Activated T-helper 1 cell treated with anti-CD3 and anti-CD28 coated beads, Interleukin-12 subunit alpha, Interleukin-12 subunit beta, Interleukin-2, Interleukin-4 antibody, amounts not matched to agents 30 ng/mL and 10 ng/mL and 1 ng/mL, durations not matched to agents 14 hours and 24 hours and 36 hours (primary cell): ENCODE data around the gene NOL6. TPM values are rescaled to one million over a fixed set of nuclear protein-coding genes. Genes with fewer than 3 reads are reported as not detected.
A peak's percentile ranks its signal among the peaks of the same experiment; 100 is the strongest.
"Not testable (repeated sequence)": the region's sequence is repeated elsewhere in the genome, so short reads cannot be mapped to it uniquely, and the experiment has no call there.

Source experiments
- DNase-seq: peaks from one replicate; pipeline ENCODE4 v3.0.0; 2021; ENCODE audit warnings: low spot score
- H3K27ac Mint-ChIP-seq: one replicate; pipeline ENCODE4 v1.8.0; 2021; ENCODE audit warnings: mild to moderate bottlenecking, mixed read lengths
- H3K27me3 Mint-ChIP-seq: one replicate; pipeline ENCODE4 v1.8.0; 2022; ENCODE audit warnings: mild to moderate bottlenecking, moderate library complexity, mixed read lengths; ENCODE audit not compliant: insufficient read depth
- H3K36me3 Mint-ChIP-seq: one replicate; pipeline ENCODE4 v1.8.0; 2021; ENCODE audit warnings: low read depth, mixed read lengths
- H3K4me1 Mint-ChIP-seq: one replicate; pipeline ENCODE4 v1.8.0; 2021; ENCODE audit warnings: low read depth, mixed read lengths
- H3K4me3 Mint-ChIP-seq: one replicate; pipeline ENCODE4 v1.8.0; 2021; ENCODE audit warnings: mild to moderate bottlenecking, moderate library complexity, mixed read lengths
- H3K9me3 Mint-ChIP-seq: one replicate; pipeline ENCODE4 v1.8.0; 2021; ENCODE audit warnings: mixed read lengths
- intact Hi-C: fragments of 100-400 bp; cut with micrococcal nuclease; formaldehyde crosslinking; loops from one replicate; pipeline ENCODE4 v1.15.1; 2024
- total RNA-seq: library from RNA; stranded (reverse); gene quantifications from 2 replicates; pipeline ENCODE4 v1.2.3, GENCODE V29; 2022

Gene NOL6
- total RNA-seq, 1 donor from 2014 or later = 87.3 TPM

GRCh38 chr9:33498387-33498786 is 24.7 kb upstream of the NOL6 start:
- H3K9me3 Mint-ChIP-seq = no peaks in the 10 kb centered on the region
- peaks cover 13% of the 10 kb centered on the region for H3K27me3 Mint-ChIP-seq
- intact Hi-C loops = no loop called here
- H3K27ac Mint-ChIP-seq = no peak overlapping the region
- no peaks in the 10 kb centered on the region for H3K4me1 Mint-ChIP-seq
- DNase-seq = no peak
- no peak overlapping the region for H3K4me3 Mint-ChIP-seq
- no peaks in the 10 kb centered on the region for H3K36me3 Mint-ChIP-seq

DNA sequence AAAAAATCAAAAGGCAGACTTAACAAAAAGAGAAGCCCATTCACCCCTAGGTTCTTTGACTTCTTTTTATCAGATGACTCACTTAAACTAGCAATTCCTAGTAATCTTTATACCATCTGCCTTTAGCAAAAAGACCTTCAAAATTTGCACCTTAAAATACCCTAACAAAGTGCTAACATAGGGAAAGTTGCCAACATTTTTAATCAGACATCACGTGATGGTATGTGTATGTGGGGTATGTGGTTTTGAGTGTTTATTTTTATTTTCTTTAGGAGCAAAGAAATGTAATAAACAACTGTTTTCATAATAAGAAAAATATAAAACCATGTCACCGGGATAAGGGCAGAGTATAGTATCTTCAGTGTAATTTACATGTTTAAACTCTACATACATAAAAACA is 20.1 kb upstream of the NOL6 start:
- intact Hi-C loops, H3K36me3 Mint-ChIP-seq, H3K9me3 Mint-ChIP-seq, H3K4me3 Mint-ChIP-seq, H3K27ac Mint-ChIP-seq, DNase-seq, H3K4me1 Mint-ChIP-seq: not testable (repeated sequence)
- peaks cover 13% of the 10 kb centered on the region for H3K27me3 Mint-ChIP-seq

DNA sequence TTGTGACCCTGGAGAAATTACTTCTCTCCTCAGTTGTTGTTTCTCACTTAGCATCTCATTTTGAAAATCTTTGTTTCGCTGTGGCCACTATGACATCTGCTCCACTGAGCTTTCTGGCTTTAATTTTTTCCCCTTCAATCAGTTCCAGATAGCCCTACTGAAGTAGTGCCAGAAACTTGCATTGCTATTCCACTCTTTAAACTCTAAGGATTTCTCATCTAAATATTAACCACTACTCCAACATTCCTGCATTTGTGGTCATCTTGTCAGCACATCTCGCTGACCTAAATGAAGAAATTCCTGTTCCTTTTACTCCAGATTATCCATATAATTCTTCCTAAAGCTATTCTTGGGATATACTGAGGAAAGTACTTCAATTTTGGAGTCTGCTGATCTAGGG is 15.3 kb upstream of the NOL6 start:
- no peak for DNase-seq
- H3K36me3 Mint-ChIP-seq = no peaks in the 10 kb centered on the region
- H3K4me3 Mint-ChIP-seq = no peak overlapping the region
- H3K27ac Mint-ChIP-seq = no peak overlapping the region
- no peaks in the 10 kb centered on the region for H3K9me3 Mint-ChIP-seq
- intact Hi-C loops = no loop called here
- H3K4me1 Mint-ChIP-seq = no peaks in the 10 kb centered on the region
- peaks cover 5% of the 10 kb centered on the region for H3K27me3 Mint-ChIP-seq

GRCh38 chr9:33485312-33485711 is 11.6 kb upstream of the NOL6 start:
- H3K4me1 Mint-ChIP-seq, H3K36me3 Mint-ChIP-seq, intact Hi-C loops, DNase-seq, H3K4me3 Mint-ChIP-seq, H3K27ac Mint-ChIP-seq, H3K9me3 Mint-ChIP-seq, H3K27me3 Mint-ChIP-seq: not testable (repeated sequence)

GRCh38 chr9:33480976-33481375 is 7.3 kb upstream of the NOL6 start:
- Mint-ChIP-seq H3K27me3 (no peaks in the 10 kb centered on the region), H3K4me1 (no peaks in the 10 kb centered on the region), H3K27ac (no peak overlapping the region), H3K4me3 (no peak overlapping the region), H3K9me3 (no peaks in the 10 kb centered on the region), H3K36me3 (no peaks in the 10 kb centered on the region)
- intact Hi-C loops = no loop called here
- no peak for DNase-seq

DNA sequence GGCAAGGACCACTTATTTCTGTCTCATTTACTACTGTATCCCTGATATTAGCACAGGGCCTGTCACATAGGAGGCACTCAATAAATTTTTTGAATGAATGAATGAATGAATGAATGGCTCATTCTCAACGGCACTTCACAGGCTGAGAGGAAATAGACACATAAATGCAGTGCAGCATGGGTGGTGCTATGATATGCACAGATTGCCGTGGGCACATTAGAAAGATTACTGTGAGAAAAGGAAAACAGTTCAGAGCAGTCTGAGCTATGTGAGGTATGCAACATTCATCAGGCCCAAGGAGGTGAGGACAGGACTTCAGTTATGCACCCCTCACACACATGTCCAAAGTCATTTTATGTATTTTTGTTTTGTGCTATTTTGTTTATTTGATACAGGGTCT is 6.4 kb upstream of the NOL6 start:
- DNase-seq = no peak
- Mint-ChIP-seq H3K4me1 (no peaks in the 10 kb centered on the region), H3K27me3 (no peaks in the 10 kb centered on the region), H3K4me3 (no peak overlapping the region), H3K27ac (no peak overlapping the region), H3K36me3 (no peaks in the 10 kb centered on the region), H3K9me3 (no peaks in the 10 kb centered on the region)
- intact Hi-C loops = no loop called here

GRCh38 chr9:33476503-33476902 is 2.8 kb upstream of the NOL6 start:
- Mint-ChIP-seq H3K27ac (no peak overlapping the region), H3K36me3 (peaks cover 8% of the 10 kb centered on the region), H3K9me3 (no peaks in the 10 kb centered on the region), H3K27me3 (no peaks in the 10 kb centered on the region), H3K4me3 (no peak overlapping the region), H3K4me1 (peaks cover 16% of the 10 kb centered on the region)
- DNase-seq = no peak
- intact Hi-C loops = loop anchor here (10.0 kb wide), 1 partner anchor 848 kb away; the partner anchor contains the start of genes KIF24 and NUDT2

- H3K9me3 Mint-ChIP-seq = no peaks in the 10 kb centered on the region
- peaks cover 20% of the 10 kb centered on the region for H3K4me1 Mint-ChIP-seq
- H3K27ac Mint-ChIP-seq = no peak overlapping the region
- no peaks in the 10 kb centered on the region for H3K27me3 Mint-ChIP-seq
- intact Hi-C loops = loop anchor here (2.0 to 10.0 kb wide), 2 partner anchors 49 to 849 kb away; partner anchors contain the start of genes ANKRD18B, KIF24 and NUDT2
- peaks cover 15% of the 10 kb centered on the region for H3K36me3 Mint-ChIP-seq
- no peak for DNase-seq
- H3K4me3 Mint-ChIP-seq = no peak overlapping the region
Measured at GRCh38 chr9:33475357-33475756, 1.6 kb upstream of the NOL6 start.

DNA sequence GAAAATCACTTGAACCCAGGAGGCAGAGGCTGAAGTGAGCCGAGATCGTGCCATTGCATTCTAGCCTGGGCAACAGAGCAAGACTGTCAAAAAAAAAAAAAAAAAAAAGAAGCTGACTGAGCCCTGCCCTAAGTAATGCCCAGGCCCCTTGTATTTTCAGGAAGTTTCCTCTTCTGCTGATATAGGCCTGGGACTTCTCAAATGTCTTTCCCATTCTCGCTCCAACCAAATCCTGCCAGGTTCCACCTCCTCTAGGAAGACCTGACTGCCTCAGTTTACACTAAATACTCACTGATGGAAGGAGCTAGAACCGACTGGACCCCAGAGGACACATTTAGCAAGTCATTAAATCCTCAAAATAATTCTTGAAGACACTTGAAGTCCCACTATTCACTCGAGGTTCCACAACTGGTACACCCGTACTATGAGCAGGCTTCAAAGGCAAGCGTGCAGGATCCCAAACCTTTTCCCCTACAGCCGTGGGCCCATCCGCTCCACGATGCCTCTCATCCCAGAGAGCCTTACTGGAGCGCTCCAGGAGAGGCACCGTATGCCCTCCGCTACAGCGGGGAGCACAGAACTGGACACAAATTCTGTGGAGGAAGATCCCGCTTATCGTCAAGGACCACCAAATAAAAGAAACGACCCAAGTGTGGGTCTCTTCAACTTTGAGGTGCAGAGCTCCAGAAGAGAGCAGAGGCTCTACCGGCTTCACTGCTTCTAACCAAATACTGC is 676 bp downstream of the NOL6 start:
- DNase-seq = no peak
- peaks cover 20% of the 10 kb centered on the region for H3K4me1 Mint-ChIP-seq
- peaks cover 29% of the 10 kb centered on the region for H3K36me3 Mint-ChIP-seq
- no peaks in the 10 kb centered on the region for H3K9me3 Mint-ChIP-seq
- H3K4me3 Mint-ChIP-seq = peak overlapping the region; percentile 98
- H3K27ac Mint-ChIP-seq = peak overlapping the region; percentile 96
- no peaks in the 10 kb centered on the region for H3K27me3 Mint-ChIP-seq
- intact Hi-C loops = loop anchor here (1.0 to 10.0 kb wide), 9 partner anchors 27 to 1604 kb away; partner anchors contain the start of genes B4GALT1, CHMP5, DNAJA1 and FANCG

DNA sequence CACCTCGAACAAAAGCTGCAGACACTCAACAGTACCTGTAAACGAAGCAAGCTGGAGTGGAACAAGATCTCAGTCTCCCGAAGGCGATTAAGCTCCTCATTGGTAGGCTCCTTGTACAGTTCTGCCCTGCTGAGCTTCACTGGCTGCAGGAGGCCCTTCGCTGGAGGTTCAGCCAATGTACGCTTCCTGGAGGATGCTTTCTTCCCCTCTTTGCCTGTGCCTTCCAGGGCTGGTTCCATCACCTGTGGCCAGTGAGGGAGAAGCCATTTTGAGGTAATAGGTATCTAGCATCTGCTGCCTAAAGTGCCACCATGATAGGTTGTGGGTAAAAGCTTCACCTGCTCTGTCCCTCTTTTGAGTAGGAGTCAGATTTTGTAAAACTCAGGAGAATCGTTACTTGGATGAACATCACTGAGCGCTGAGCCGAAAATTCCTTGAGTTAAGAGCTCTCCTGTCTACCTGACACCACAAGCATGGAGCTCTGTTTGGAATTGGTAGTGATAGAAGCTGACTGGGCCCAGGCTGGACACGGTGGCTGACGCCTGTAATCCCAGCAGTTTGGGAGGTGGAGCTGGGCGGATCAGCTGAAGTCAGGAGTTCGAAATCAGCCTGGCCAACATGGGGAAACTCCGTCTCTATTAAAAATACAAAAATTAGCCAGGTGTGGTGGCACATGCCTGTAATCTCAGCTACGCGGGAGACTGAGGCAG is 1.4 kb downstream of the NOL6 start:
- H3K27ac Mint-ChIP-seq = peak overlapping the region; percentile 48

GRCh38 chr9:33471361-33471760 is 2.4 kb downstream of the NOL6 start:
- Mint-ChIP-seq H3K27me3 (no peaks in the 10 kb centered on the region), H3K27ac (peak overlapping the region; percentile 51), H3K36me3 (peaks cover 34% of the 10 kb centered on the region)

More for the DNA sequence above, 1.4 kb downstream of the NOL6 start:
- H3K9me3 Mint-ChIP-seq = no peaks in the 10 kb centered on the region
- peaks cover 32% of the 10 kb centered on the region for H3K36me3 Mint-ChIP-seq
- H3K27me3 Mint-ChIP-seq = no peaks in the 10 kb centered on the region
- intact Hi-C loops = loop anchor here (2.0 to 10.0 kb wide), 6 partner anchors 58 to 1605 kb away; partner anchors contain the start of genes B4GALT1, DNAJA1, FANCG and KIF24
- H3K4me1 Mint-ChIP-seq = peaks cover 20% of the 10 kb centered on the region
- peak overlapping the region; percentile 98 for H3K4me3 Mint-ChIP-seq
- no peak for DNase-seq

DNA sequence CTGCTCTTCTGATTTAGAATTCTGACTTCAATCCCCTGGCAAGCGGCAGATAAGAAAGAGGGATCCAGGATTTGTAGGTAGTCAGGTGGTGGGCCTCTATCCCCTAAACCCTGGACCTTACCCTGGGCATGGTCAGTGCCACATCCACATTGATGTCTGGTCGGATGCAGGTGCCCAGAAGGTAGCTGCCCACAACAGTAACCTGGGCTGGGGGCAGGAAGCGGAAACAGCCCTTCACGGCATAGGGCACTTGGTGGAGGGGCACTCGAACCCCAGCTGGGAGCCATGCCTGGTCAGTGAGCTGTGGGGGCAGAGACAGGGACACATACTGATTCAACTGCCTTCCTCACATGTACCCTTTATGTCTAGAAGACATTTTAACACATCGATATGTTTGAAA is 3.8 kb downstream of the NOL6 start:
- Mint-ChIP-seq H3K4me3 (no peak overlapping the region), H3K9me3 (no peaks in the 10 kb centered on the region), H3K36me3 (peaks cover 40% of the 10 kb centered on the region), H3K27me3 (no peaks in the 10 kb centered on the region), H3K27ac (no peak overlapping the region), H3K4me1 (peaks cover 20% of the 10 kb centered on the region)
- intact Hi-C loops = loop anchor here (5.0 to 10.0 kb wide), 3 partner anchors 577 to 1607 kb away; partner anchors contain the start of genes FANCG, KIF24, NUDT2 and UBAP2
- no peak for DNase-seq

More at GRCh38 chr9:33471361-33471760, 2.4 kb downstream of the NOL6 start:
- no peak for DNase-seq
- no peaks in the 10 kb centered on the region for H3K9me3 Mint-ChIP-seq
- peaks cover 20% of the 10 kb centered on the region for H3K4me1 Mint-ChIP-seq
- peak overlapping the region; percentile 98 for H3K4me3 Mint-ChIP-seq
- intact Hi-C loops = loop anchor here (5.0 to 10.0 kb wide), 3 partner anchors 576 to 1606 kb away; partner anchors contain the start of genes FANCG, KIF24, NUDT2 and UBAP2
